Endothelial cell (in vitro differentiated cells): ENCODE results near the gene RGS3. TPM values are rescaled to one million over a fixed set of nuclear protein-coding genes. Genes with fewer than 3 reads are reported as not detected.

Experiments used
- DNase-seq: peaks from one replicate; pipeline ENCODE4 v3.0.0; 2021; ENCODE audit warnings: low spot score
- H3K27ac Mint-ChIP-seq: one replicate; pipeline ENCODE4 v1.8.0; 2021; ENCODE audit warnings: mixed read lengths, inconsistent platforms; ENCODE audit not compliant: unreplicated experiment
- H3K27me3 Mint-ChIP-seq: one replicate; pipeline ENCODE4 v1.8.0; 2021; ENCODE audit warnings: mild to moderate bottlenecking, moderate library complexity, mixed read lengths, inconsistent platforms; ENCODE audit not compliant: unreplicated experiment
- H3K36me3 Mint-ChIP-seq: one replicate; pipeline ENCODE4 v1.8.0; 2021; ENCODE audit warnings: mild to moderate bottlenecking, low read depth, mixed read lengths, inconsistent platforms; ENCODE audit not compliant: unreplicated experiment
- H3K4me1 Mint-ChIP-seq: one replicate; pipeline ENCODE4 v1.8.0; 2021; ENCODE audit warnings: mild to moderate bottlenecking, mixed read lengths, inconsistent platforms; ENCODE audit not compliant: unreplicated experiment
- H3K4me3 Mint-ChIP-seq: one replicate; pipeline ENCODE4 v1.8.0; 2021; ENCODE audit warnings: mild to moderate bottlenecking, mixed read lengths, inconsistent platforms; ENCODE audit not compliant: unreplicated experiment
- H3K9me3 Mint-ChIP-seq: one replicate; pipeline ENCODE4 v1.8.0; 2021; ENCODE audit warnings: mixed read lengths, inconsistent platforms; ENCODE audit not compliant: unreplicated experiment
- total RNA-seq: library from RNA; stranded (reverse); fragmentation: NEBNext Ultra II Directional; extraction: Animal tissue kit (Norgen Biotek cat#: 25700); gene quantifications from one replicate; pipeline ENCODE4 v1.2.1, GENCODE V29; 2021; ENCODE audit not compliant: unreplicated experiment
- TF ChIP-seq, protein P1 (sequence below): fragments of 200-600 bp; sonication (generic); IDR thresholded peaks from one replicate; pipeline ENCODE4 v1.5.0; 2021; ENCODE audit warnings: antibody characterized with exemption; ENCODE audit not compliant: unreplicated experiment

The RGS3 gene
- total RNA-seq, 1 donor from 2014 or later = 474 TPM

DNA sequence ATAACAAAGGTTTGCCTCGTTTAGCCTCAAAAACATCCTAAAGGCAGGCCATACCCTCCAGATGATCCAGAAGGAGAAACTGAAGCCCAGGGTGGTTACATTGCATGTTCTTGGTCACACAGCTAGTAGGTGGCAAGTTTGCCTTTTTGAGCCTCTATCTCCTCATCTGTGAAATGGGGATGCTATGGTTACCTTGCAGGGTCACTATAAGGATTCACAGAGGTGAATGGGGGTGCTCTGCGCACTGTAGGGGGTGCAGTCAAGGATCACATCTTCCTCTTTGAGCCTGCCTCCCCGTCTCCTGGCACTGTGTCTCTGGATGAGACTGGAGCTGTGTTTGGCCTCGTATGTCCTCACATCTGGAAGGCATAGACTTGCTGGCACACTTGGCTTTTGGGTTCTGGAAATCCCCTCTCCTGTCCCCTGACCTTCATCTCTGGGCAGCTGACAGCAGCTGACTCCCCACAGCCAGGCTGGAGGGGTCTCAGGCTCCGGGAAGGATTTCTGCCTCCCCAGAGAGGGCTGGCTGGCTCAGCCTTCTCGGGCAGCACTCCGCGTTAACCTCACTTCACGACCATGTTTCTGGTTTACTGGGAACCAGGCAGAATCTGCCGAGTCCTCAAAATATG lies 167.7 kb downstream of the RGS3 start:
- H3K36me3 Mint-ChIP-seq = no peaks in the 10 kb centered on the region
- H3K9me3 Mint-ChIP-seq = no peaks in the 10 kb centered on the region
- no peak for DNase-seq
- no peak overlapping the region for H3K4me3 Mint-ChIP-seq
- H3K27ac Mint-ChIP-seq = no peak overlapping the region
- peaks cover 52% of the 10 kb centered on the region for H3K4me1 Mint-ChIP-seq
- peaks cover 19% of the 10 kb centered on the region for H3K27me3 Mint-ChIP-seq
- TF ChIP-seq, protein P1, sequence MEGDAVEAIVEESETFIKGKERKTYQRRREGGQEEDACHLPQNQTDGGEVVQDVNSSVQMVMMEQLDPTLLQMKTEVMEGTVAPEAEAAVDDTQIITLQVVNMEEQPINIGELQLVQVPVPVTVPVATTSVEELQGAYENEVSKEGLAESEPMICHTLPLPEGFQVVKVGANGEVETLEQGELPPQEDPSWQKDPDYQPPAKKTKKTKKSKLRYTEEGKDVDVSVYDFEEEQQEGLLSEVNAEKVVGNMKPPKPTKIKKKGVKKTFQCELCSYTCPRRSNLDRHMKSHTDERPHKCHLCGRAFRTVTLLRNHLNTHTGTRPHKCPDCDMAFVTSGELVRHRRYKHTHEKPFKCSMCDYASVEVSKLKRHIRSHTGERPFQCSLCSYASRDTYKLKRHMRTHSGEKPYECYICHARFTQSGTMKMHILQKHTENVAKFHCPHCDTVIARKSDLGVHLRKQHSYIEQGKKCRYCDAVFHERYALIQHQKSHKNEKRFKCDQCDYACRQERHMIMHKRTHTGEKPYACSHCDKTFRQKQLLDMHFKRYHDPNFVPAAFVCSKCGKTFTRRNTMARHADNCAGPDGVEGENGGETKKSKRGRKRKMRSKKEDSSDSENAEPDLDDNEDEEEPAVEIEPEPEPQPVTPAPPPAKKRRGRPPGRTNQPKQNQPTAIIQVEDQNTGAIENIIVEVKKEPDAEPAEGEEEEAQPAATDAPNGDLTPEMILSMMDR = no peak

DNA sequence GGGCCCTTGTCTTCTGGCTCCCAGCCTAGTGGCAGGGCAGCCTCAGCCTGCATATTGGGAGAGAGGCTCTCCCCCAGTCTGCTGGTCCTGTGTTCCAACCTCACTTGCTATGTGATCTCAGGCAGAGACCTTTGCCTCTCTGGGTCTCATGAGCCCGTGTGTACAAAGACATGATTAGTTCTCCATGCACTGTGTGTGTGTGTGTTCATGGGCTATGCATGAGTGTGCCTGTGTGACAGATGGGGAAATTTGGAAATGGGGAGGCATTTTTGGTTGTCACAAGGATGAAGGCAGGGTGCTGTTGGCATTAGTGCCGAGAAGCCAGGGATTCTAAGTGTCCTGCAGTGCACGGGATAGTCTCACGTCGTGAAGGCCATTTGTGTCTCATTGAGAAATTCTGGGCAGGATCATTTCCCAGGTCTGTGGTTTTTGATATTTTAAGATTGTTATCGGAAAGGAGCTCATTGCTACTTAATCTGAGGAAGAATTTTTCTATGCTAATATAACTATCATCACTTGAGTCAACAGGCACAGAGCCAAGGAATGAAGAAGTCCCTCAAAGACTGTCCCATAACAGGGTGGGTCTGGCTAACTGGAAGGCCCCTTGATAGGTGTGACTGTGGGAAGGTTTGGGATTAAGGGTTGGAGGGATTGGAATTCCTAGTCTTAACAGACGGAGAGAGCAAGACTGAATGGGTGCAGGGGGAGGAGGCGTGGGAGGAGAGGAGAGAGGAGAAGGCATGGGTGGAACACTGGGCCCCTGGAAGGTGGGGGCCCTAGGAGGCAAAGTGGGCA lies 168.5 kb downstream of the RGS3 start:
- TF ChIP-seq, protein P1 = no peak
- Mint-ChIP-seq H3K4me3 (no peak overlapping the region), H3K4me1 (peaks cover 52% of the 10 kb centered on the region), H3K27ac (peak overlapping the region; percentile 87), H3K36me3 (no peaks in the 10 kb centered on the region), H3K9me3 (no peaks in the 10 kb centered on the region), H3K27me3 (peaks cover 20% of the 10 kb centered on the region)
- DNase-seq = no peak

DNA sequence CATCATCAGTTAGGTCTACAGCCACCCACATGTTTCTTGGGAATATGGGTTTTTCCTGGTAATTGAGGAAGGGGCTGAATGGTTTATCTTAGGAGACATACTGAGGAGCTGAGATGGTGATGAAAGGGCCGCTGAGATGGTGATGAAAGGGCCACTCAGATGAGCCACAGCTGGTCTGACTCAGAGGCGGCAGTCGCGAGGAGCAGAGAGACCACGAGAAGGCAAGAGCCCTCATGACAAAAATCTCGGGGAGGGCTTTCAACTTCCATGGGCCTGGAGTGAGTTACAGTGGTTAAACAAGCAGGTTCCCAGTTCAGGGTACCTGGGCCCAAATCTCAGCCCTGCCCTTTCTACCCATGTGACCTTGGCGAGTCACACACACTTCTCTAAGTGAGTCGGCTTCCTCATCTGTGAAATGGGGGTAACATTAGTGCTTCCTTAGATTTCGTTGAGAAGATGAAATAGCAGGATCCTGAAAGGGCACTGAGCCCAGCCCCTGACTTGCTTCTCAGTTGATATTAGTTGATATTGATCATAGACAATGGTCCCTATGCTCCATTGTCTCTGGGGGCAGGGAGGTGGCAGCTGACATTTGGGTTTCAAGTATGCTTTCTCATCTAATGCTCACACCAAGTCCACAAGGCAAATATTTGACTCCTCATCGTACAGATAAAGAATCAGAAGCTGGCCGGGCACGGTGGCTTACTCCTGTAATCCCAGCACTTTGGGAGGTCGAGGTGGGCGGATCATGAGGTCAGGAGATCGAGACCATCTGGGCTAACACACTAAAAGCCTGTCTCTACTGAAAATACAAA lies 169.5 kb downstream of the RGS3 start:
- TF ChIP-seq, protein P1 = no peak
- Mint-ChIP-seq H3K4me1 (peaks cover 52% of the 10 kb centered on the region), H3K9me3 (no peaks in the 10 kb centered on the region), H3K27me3 (peaks cover 21% of the 10 kb centered on the region), H3K4me3 (no peak overlapping the region), H3K36me3 (no peaks in the 10 kb centered on the region), H3K27ac (peak overlapping the region; percentile 97)
- no peak for DNase-seq

DNA sequence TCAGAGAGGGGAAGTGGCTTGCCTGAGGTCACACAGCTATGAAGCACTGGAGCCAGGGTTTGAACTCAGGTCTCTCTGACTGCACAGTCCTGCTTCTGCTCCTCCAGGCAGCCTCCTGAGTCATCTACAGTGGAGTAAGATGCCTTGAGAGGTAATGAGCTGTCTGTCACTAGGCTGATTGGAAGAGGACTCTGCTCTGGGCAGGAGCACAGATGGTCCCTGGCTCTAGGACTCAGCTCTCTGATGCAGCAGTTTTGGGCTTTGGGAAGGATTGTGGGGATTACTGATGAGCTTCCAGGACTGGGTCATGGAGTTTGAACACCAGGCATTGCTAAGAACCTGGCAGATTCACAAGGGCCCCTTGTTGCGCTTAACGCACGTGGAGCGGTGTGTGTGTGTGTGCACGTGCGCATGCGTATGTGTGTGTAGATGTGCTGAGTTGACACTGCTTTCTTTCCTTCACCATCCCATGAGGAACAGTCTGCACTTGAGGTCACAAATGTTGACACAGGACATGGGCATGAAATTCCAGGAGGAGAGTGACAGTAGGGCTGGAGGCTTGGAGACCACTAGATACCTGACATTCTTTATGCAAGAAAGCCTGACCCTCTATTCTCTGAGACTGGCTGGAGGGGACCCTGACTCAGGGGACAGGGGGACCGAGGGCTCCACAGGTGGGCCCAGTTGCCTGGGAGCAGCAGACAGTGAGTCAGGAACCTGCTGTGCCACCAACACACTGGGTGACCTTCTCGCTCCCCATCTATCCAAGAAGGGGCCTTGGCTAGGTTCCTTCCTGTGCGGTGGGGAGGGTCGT lies 170.5 kb downstream of the RGS3 start:
- no peaks in the 10 kb centered on the region for H3K9me3 Mint-ChIP-seq
- DNase-seq = no peak
- peak overlapping the region; percentile 97 for H3K27ac Mint-ChIP-seq
- H3K27me3 Mint-ChIP-seq = peaks cover 22% of the 10 kb centered on the region
- TF ChIP-seq, protein P1 = no peak
- H3K36me3 Mint-ChIP-seq = no peaks in the 10 kb centered on the region
- peaks cover 52% of the 10 kb centered on the region for H3K4me1 Mint-ChIP-seq
- H3K4me3 Mint-ChIP-seq = peak overlapping the region; percentile 69
